ENCODE results near the gene NMNAT2.
A peak's percentile ranks its signal among the peaks of the same experiment; 100 is the strongest.

NMNAT2 gene

DNA sequence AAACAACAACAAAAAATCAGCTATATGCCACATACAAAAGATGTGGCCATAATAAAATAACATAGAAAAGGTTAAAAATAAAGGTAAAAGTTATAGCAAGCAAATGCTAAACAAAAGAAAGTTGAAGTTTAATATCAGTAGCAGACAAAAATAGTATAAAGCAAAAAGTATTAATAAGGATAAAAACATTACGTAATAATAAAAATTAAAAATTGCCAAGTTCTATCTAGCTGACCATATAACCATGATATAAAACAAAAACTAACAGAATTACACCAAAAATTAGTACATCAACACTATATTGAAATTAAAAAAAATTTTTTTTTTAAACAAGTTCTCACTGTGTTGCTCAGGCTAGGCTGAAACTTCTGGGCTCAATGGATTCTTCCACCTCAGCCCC, 38.6 kb upstream of the NMNAT2 start:
- H3K4me3 ChIP-seq (replicated peaks; ENCODE audit: low read depth, low read length): no peak overlapping the region
- no peak for DNase-seq (ENCODE audit: low read depth)
- TF ChIP-seq, protein P1, sequence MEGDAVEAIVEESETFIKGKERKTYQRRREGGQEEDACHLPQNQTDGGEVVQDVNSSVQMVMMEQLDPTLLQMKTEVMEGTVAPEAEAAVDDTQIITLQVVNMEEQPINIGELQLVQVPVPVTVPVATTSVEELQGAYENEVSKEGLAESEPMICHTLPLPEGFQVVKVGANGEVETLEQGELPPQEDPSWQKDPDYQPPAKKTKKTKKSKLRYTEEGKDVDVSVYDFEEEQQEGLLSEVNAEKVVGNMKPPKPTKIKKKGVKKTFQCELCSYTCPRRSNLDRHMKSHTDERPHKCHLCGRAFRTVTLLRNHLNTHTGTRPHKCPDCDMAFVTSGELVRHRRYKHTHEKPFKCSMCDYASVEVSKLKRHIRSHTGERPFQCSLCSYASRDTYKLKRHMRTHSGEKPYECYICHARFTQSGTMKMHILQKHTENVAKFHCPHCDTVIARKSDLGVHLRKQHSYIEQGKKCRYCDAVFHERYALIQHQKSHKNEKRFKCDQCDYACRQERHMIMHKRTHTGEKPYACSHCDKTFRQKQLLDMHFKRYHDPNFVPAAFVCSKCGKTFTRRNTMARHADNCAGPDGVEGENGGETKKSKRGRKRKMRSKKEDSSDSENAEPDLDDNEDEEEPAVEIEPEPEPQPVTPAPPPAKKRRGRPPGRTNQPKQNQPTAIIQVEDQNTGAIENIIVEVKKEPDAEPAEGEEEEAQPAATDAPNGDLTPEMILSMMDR (IDR thresholded peaks at IDR 0.05; ENCODE audit: low read length, missing control alignments): no peak

DNA sequence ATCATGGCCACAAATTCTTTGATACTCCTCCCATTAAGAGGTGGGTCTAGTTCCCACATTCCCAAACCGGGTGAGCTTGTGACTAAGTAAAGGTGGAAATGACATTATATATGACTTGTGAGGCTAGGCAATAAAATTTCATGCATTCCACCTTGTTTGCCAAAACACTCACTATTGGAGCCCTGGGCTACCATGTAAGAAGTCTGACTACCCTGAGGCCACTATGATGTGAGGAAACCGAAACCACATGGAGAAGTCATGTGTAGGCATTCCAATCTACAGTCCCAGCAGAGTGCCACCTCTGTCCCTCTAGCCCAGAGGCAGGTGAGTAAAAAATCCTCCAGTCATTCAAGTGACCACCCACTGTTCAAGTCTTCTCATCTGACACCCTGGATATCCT, 36.2 kb upstream of the NMNAT2 start:
- no peak overlapping the region for H3K4me3 ChIP-seq (replicated peaks; ENCODE audit: low read depth, low read length)
- no peak for DNase-seq (ENCODE audit: low read depth)
- TF ChIP-seq, protein P1 (IDR thresholded peaks at IDR 0.05; ENCODE audit: low read length, missing control alignments): no peak

DNA sequence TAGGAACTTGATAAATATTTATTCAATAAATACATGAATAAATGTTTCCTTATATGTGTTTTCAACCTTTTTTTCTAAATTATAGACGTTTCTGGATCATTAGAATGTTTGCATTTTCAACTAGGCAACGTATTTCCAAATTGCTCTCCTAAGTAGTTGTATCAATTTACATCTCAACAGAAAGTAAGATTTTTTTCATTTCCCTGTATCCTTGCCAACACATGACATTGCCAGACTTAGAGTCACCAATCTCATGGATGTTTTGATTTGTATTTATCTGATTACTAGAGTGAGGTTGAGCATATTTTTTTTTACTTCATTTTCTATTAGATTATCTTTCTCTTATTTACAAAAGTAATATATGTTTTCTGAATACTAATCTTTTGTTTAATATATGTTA, 31.9 kb upstream of the NMNAT2 start:
- TF ChIP-seq, protein P1 (IDR thresholded peaks at IDR 0.05; ENCODE audit: low read length, missing control alignments): no peak
- no peak for DNase-seq (ENCODE audit: low read depth)
- no peak overlapping the region for H3K4me3 ChIP-seq (replicated peaks; ENCODE audit: low read depth, low read length)

DNA sequence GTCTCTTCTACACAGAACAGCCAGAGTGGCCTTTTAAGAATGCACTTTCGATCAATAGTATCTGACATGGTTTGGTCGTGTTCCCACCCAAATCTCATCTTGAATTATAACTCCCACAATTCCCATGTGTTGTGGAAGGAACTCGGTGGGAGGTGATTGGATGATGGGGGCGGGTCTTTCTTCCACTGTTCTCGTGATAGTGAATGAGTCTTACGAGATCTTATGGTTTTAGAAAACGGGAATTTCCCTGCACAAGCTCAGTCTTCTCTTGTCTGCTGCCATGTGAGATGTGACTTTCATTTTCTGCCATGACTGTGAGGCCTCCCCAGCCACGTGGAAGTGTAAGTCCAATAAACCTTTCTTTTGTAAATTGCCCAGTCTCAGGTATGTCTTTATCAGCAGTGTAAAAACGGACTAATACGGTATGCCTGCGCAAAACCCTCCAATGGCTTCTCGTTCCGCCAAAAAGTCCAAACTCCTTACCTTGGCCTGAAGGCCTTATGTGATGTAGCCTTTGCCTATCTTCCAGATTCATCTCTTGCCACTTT, 31.1 kb upstream of the NMNAT2 start:
- no peak for DNase-seq (ENCODE audit: low read depth)
- TF ChIP-seq, protein P1 (IDR thresholded peaks at IDR 0.05; ENCODE audit: low read length, missing control alignments): no peak
- no peak overlapping the region for H3K4me3 ChIP-seq (replicated peaks; ENCODE audit: low read depth, low read length)

DNA sequence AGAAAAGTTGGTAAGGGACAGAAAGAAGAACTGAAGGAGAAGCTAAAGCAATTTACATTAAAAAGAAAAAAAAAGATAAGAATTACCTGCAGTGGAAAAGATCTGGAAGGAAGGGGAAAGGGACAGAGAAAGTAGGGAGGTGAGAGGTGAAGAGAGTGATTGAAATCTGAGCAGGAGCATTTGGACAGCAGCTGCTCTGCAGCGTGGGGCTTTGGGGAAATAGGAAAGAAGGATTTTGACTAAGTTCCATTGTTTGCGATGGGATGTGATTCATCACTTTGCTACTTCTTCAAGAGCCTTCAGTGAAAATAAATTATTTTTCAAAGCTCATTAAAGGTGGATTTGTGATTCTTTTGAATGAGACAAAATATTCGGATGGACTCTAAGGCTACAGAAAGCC, 26.1 kb upstream of the NMNAT2 start:
- TF ChIP-seq, protein P1 (IDR thresholded peaks at IDR 0.05; ENCODE audit: low read length, missing control alignments): no peak

DNA sequence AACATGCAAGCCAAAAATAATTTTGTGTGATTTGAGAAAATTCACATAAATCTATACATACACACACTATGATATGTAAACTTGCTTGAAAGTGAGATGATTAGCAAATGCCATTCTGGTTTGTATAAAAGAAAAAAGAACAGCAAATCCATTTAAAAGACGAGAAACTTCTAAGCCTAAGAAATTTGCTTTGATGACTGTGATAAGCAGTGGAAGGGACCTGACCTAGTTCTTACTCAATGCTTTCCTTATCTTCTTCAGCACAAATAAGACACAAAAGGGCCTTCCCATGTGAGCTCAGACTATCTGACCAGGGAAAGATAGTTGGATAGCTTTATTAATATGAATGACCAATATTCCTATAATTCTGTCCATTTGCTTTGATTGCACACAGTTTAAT, 25.3 kb upstream of the NMNAT2 start:
- TF ChIP-seq, protein P1 (IDR thresholded peaks at IDR 0.05; ENCODE audit: low read length, missing control alignments): no peak
- no peak overlapping the region for H3K4me3 ChIP-seq (replicated peaks; ENCODE audit: low read depth, low read length)

More for the DNA sequence above, 26.1 kb upstream of the NMNAT2 start:
- peak; percentile 66 for DNase-seq (ENCODE audit: low read depth)
- no peak overlapping the region for H3K4me3 ChIP-seq (replicated peaks; ENCODE audit: low read depth, low read length)

DNA sequence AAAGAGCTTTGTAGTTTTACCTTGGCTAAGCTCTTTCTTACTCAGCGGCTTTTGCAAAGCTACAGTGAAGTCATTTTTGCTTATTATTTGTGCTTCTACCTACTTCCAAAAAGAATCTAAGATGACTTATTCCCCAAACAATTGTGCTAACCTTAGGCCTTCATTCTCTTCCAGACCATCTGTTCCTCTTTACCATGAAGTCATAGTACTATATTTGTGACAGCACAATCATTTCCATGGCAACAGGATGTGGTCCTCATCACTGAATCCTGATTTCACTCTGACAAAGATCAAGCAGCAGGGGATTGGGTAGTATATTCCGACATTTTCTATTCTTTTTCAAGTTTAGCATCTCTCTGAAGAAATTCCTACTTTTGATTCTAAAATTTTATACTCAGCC, 24.8 kb upstream of the NMNAT2 start:
- TF ChIP-seq, protein P1 (IDR thresholded peaks at IDR 0.05; ENCODE audit: low read length, missing control alignments): no peak
- peak; percentile 22 for DNase-seq (ENCODE audit: low read depth)
- no peak overlapping the region for H3K4me3 ChIP-seq (replicated peaks; ENCODE audit: low read depth, low read length)

More for the DNA sequence above, 25.3 kb upstream of the NMNAT2 start:
- DNase-seq (ENCODE audit: low read depth): no peak

Data from fibroblast of pulmonary artery (primary cell).